ENCODE measurements around the gene CAPNS1.

The CAPNS1 gene

GRCh38 chr19:36139473-36140303 lies at the start of gene CAPNS1:
CAPNS1 (plus strand) TSS chr19:36140066; CDS start chr19:36141012, 946 bp downstream.
- peak; percentile 98 for DNase-seq

- DNase-seq = no peak
Measured at GRCh38 chr19:36090910-36091695, 48.8 kb upstream of the CAPNS1 start.

- DNase-seq = no peak
Measured at GRCh38 chr19:36092566-36092965, 47.3 kb upstream of the CAPNS1 start.

GRCh38 chr19:36093146-36093662 lies 46.7 kb upstream of the CAPNS1 start:
- DNase-seq = no peak

GRCh38 chr19:36093687-36094086 lies 46.2 kb upstream of the CAPNS1 start:
- no peak for DNase-seq

GRCh38 chr19:36097036-36097435 lies 42.8 kb upstream of the CAPNS1 start:
- no peak for DNase-seq

- no peak for DNase-seq
Measured at GRCh38 chr19:36099166-36099785, 40.6 kb upstream of the CAPNS1 start.

GRCh38 chr19:36100476-36100875 lies 39.4 kb upstream of the CAPNS1 start:
- DNase-seq = no peak

GRCh38 chr19:36101550-36102327 lies 38.1 kb upstream of the CAPNS1 start:
- DNase-seq = no peak

- DNase-seq = no peak
Measured at GRCh38 chr19:36103040-36103626, 36.7 kb upstream of the CAPNS1 start.

- no peak for DNase-seq
Measured at GRCh38 chr19:36103842-36104552, 35.9 kb upstream of the CAPNS1 start.

GRCh38 chr19:36106441-36106840 lies 33.4 kb upstream of the CAPNS1 start:
- no peak for DNase-seq

GRCh38 chr19:36106991-36107390 lies 32.9 kb upstream of the CAPNS1 start:
- DNase-seq = no peak

- no peak for DNase-seq
Measured at GRCh38 chr19:36108684-36109083, 31.2 kb upstream of the CAPNS1 start.

GRCh38 chr19:36110487-36111199 lies 29.2 kb upstream of the CAPNS1 start, which contains the start of gene OVOL3:
OVOL3 (plus strand) TSS chr19:36111143; CDS start chr19:36111203, 60 bp downstream.
- no peak for DNase-seq

- no peak for DNase-seq
Measured at GRCh38 chr19:36111200-36111539, 28.7 kb upstream of the CAPNS1 start.

GRCh38 chr19:36112678-36113077 lies 27.2 kb upstream of the CAPNS1 start:
- no peak for DNase-seq

GRCh38 chr19:36113425-36113824 lies 26.4 kb upstream of the CAPNS1 start:
- DNase-seq = no peak

- peak; percentile 61 for DNase-seq
Measured at GRCh38 chr19:36113894-36114720, 25.8 kb upstream of the CAPNS1 start.
